GM19240 (cell line): ENCODE measurements around the gene SLC9A3.
"Not testable (repeated sequence)": the region's sequence is repeated elsewhere in the genome, so short reads cannot be mapped to it uniquely, and the experiment has no call there.

Experiments
- DNase-seq: peaks from one replicate; pipeline ENCODE4 v3.0.0; 2011; ENCODE audit warnings: low spot score; ENCODE audit not compliant: insufficient read length

The SLC9A3 gene

GRCh38 chr5:524234-524972 lies at the start of gene SLC9A3:
SLC9A3 (minus strand) TSS chr5:524449.
- DNase-seq = no peak

- no peak for DNase-seq
These were observed 49.7 kb upstream of the SLC9A3 start for GRCh38 chr5:573976-574375.

- no peak for DNase-seq
These were observed 49.0 kb upstream of the SLC9A3 start for GRCh38 chr5:573206-573605.

DNA sequence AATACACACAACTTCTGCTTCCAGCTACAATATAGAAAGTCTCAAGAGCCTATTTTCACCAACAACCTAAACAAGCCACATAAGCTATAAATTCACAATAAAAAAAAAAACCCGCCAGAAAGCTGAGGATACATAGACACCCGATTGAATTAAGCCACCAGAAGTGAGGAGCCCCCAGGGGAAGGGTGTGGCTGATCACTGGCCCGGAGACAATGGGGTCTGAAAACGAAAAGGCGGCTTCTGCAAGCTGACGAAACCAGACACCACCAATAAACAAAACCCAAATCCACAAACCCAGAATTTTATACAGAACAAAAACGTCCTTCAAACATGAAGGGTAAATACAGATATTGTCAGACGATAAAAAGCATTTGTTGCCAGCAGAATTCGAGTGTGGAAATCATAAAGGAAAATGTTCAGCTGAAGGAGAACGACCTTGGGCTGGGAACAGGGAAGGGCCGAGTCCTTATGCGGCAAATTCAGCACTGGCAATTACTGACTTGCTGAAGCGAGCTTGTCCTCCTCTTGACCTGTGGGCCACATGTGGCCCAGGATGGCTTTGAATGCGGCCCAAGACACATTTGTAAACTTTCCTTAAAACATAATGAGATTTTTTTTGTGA lies 48.3 kb upstream of the SLC9A3 start:
- no peak for DNase-seq

- DNase-seq = no peak
These were observed 47.5 kb upstream of the SLC9A3 start for GRCh38 chr5:571791-572190.

DNA sequence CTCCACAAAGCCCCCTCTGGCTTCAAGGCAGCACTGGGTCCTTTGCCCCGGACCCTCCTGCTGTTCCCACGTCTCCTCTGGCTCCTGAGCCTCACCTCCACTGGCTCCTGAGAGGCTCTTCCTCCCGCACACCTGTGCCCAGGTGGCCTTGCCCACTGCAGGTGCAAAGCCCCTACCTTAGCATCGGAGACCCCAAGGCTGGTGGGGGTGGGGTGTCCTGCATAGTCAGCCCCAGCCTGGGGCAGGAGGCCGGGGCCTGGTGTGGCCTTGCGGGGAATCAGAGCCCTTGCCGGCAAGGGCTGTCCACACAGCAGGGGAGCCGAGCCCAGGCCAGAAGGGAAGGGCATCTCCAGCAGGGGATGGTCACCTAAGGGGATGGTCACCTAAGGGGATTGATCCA lies 46.6 kb upstream of the SLC9A3 start:
- DNase-seq = no peak

GRCh38 chr5:570446-570845 lies 46.2 kb upstream of the SLC9A3 start:
- DNase-seq = no peak

DNA sequence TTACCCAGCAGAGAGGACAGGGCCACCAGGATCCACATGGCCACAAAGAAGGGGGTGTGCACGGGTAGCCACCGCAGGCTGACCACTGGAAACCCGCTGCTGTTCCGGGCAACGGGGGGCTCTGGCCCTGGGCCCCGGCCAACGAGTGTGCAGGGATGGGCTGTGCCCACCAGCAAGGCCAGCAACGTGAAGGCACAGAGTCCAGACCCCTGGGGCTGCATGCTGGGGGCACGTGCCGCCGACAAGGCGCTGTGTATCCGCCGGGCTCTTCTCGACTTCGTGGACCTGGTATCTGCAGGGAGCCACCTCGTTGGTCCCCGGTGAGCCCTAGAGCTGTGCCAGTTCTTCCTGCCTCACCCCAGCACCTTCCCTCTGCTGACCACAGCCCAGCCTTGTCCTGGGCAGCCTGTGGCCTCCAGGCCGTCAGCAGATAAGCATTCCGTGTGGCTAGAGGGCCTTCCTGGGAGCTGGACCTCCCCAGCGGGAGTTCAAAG lies 45.7 kb upstream of the SLC9A3 start:
- DNase-seq = no peak

DNA sequence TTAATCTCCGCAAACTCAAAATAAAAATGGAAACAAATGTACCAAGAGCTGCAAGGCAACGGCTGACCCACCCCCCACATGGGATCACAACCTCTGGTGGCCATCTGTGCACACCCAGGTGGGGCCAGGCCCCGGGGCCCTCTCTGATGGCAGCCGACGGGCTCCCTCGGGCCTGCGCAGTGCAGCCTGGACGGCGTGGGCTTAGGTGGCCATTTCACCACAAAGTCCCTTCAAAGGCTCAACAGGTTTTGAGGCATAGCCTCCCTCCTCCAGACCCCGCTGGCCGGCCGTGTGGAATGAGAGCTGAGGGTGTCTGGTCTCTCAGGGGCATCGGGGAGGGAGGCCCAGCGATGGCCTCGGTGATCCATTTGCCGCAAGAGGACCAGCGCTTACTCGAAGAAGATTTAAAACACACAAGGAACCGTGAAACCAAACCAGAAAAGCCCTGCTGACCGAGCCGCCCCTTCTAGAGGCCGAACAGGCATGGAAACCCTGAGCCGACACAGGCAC lies 45.2 kb upstream of the SLC9A3 start:
- DNase-seq = no peak

DNA sequence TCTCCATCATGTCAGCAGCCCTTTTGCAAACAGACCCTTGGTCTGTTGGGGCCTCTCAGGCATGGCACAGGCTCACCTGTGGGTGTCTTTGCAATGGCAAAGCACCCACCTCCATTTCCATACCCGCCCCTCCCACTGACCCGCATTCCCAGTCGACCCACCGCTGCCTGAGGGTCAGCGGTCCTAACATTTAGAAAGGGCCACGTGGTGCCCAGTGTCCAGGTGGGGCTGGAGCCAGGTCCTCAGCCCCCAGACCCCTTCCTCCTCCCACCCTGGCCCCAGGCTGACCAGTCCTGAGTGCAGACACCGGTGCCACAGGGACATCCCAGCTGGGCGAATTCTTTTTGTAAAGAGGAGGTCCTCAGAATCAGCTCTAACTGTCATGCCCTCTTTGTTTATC lies 44.6 kb upstream of the SLC9A3 start:
- DNase-seq = no peak

DNA sequence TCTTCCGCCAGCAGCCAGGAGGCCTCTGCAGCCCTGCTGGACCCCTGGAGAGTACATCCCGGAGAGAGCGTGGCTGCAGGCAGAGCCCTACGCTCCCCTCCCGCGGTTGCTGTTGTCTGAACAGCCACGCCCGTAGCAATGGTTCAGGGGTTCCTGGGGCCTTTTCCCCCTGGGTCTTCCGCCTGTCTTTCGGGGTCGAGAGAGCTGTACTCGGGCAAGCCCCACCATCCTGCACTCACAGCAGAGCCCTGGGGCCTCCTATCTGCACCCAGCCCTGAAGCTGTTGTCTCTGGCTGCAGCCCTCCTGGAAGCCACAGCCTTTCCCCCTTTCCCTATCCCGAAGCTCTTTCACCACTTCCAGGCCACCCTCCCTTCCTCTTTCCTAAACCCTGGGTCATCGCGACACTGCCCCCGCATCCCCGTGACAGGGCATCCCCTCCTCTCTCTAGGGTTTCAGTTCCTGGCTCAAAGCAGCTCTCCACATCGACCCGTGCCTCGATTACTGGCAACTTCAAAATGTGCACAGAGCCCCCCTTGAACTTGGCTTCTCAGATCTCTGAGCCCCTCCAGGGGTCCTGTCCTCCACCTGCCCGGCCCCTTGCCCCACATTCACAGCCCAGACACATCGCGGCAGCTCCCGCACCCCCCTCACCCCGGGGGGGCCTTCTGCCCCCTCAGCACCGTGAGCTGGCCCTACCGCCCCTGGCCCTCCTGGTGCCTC lies 44.0 kb upstream of the SLC9A3 start:
- no peak for DNase-seq

GRCh38 chr5:567664-568060 lies 43.4 kb upstream of the SLC9A3 start:
- DNase-seq = no peak

DNA sequence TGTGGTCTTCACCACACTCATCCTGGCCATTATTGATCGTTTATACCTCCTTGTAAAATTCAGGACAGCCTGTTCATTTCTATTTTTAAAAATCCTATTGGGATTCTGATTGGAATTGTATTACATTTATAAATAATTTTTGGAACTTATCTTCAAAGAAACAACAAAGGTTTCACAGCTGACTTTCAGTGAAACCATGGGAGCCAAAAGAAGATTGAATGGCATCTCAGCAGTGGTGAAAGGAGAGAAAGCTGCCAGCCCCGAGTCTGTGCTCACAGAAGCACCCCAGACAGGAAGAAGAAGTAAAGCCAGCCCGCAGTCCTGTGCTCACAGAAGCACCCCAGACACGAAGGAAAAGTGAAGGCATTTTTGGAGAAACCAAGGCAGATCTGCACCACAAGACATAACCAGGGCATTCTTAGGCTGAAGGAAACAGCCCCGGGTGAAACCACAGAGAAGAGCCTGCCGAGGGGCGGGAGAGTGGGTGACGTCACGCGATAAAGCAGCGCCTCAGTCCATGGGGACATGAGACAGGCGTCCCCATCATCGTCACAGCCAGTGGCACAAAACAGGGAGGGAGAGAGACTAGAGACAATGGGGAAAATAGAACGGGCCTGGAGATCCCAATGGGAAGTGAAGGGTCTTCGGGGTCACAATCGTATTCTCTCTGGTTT lies 42.5 kb upstream of the SLC9A3 start:
- DNase-seq = no peak

DNA sequence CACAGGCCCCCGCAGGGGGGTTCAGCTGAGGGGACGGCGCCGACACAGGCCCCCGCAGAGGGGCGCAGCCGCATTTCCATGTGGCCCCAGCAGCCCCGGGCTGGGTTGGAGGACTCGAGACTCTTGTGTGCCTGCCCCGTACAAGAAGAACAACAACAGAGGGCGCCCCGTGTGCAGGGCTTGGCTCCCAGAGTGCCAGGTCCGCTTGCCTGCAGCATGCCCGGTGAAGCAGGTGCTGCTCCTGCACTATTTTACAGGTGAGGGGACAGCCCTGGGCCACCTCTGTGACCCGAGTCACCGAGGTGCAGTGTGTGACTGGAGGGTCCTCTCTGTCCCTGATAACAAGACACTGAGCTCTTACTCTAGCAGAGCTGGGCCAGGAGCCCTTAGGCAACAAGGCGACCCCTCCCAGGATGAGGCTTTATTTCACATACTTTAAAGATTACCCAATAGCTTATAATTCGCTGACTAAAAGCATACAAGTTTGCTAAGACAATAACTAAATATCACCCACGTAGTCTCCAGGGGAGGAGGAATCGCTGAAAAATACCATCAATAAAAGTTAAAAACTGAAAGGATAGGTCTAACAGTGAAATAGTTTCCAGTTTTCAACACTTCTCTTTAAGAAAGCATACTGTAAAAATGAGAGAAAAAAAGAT lies 41.7 kb upstream of the SLC9A3 start:
- DNase-seq = no peak

GRCh38 chr5:561408-561807 lies 37.2 kb upstream of the SLC9A3 start:
- no peak for DNase-seq

GRCh38 chr5:560792-561166 lies 36.5 kb upstream of the SLC9A3 start:
- DNase-seq = no peak

DNA sequence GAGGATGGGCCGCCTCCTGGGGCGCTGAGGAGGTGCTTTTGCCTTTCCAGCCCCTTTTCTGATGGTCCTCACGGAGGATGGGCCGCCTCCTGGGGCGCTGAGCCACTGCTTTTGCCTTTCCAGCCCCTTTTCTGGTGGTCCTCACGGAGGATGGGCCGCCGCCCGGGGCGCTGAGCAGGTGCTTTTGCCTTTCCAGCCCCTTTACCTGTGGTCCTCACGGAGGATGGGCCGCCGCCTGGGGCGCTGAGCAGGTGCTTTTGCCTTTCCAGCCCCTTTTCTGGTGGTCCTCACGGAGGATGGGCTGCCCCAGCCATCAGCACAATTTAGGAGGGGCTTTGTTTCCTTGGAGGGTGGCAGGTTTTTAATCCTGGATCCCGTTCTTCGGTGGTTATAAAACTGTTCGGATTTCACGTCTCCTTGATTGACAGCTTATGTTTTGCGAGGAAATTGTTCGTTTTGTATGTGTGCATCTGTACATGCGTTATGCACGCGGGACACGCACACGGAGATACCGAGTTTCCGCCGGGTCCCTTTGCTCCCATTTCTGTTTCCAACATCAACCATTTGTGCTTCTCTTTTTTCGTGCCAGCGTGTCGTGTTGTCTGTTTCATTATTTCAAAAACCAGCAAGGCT lies 34.7 kb upstream of the SLC9A3 start:
- no peak for DNase-seq

- no peak for DNase-seq
These were observed 34.1 kb upstream of the SLC9A3 start for GRCh38 chr5:558326-558725.

- DNase-seq = not testable (repeated sequence)
These were observed 33.7 kb upstream of the SLC9A3 start for GRCh38 chr5:557917-558316.

GRCh38 chr5:556909-557441 lies 32.7 kb upstream of the SLC9A3 start:
- DNase-seq = no peak
